ENCODE data around the gene SUPT5H.

DNA sequence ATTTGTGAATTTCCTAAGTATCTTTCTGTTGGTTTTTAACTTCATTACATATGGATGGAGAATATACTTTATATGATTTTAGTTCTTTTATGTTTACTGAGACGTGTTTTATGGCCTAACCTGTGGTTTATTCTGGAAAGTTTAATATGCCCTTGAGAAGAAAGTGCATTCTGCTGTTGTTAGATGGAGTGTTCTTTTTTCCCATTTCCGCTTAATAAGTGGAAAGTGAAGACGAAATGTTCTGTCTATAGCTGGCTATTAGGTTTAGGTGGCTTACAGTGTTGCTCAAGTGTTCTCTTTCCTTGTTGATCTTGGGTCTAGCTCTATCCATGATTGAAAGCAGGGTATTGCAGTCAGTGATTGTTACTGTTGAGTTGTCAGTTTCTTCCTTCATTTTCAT is 18.0 kb downstream of the SUPT5H start:
- TF ChIP-seq, protein P1, sequence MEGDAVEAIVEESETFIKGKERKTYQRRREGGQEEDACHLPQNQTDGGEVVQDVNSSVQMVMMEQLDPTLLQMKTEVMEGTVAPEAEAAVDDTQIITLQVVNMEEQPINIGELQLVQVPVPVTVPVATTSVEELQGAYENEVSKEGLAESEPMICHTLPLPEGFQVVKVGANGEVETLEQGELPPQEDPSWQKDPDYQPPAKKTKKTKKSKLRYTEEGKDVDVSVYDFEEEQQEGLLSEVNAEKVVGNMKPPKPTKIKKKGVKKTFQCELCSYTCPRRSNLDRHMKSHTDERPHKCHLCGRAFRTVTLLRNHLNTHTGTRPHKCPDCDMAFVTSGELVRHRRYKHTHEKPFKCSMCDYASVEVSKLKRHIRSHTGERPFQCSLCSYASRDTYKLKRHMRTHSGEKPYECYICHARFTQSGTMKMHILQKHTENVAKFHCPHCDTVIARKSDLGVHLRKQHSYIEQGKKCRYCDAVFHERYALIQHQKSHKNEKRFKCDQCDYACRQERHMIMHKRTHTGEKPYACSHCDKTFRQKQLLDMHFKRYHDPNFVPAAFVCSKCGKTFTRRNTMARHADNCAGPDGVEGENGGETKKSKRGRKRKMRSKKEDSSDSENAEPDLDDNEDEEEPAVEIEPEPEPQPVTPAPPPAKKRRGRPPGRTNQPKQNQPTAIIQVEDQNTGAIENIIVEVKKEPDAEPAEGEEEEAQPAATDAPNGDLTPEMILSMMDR (IDR thresholded peaks at IDR 0.05): no peak
- TF ChIP-seq EZH2 (IDR thresholded peaks at IDR 0.05): no peak

Data from neural progenitor cell (in vitro differentiated cells).